ENCODE data around the gene CDH4.

CDH4 gene

DNA sequence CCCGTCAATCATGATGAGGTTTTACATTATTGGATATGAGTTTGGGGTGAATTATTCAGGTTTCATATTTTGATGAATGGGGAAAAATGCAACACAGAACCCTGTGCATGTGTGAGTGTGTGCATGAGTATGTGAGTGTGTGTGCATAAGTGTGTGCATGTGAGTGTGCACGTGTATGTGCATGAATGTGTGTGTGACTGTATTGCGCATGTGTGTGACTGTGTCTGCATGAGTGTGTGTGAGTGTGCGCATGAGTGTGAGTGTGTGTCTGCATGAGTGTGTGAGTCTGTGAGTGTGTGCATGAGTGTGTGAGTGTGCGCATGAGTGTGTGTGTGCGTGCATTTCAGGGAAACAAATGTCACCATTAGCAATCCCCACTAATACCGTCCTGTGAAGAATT is 18.5 kb upstream of the CDH4 start:
- Histone ChIP-seq H2AFZ (ENCODE audit: low read depth, low read length, severe bottlenecking) (no peak overlapping the region), H3K36me3 (ENCODE audit: low read length) (no peaks in the 10 kb centered on the region), H3K9ac (ENCODE audit: low read length) (no peak overlapping the region), H3K9me3 (ENCODE audit: insufficient read depth, low read length) (no peaks in the 10 kb centered on the region), H3K27me3 (ENCODE audit: low read length) (no peaks in the 10 kb centered on the region), H3K79me2 (ENCODE audit: insufficient read depth, low read length) (no peaks in the 10 kb centered on the region), H3K4me3 (ENCODE audit: insufficient read depth, low read length, poor library complexity, severe bottlenecking) (no peak overlapping the region), H3K27ac (ENCODE audit: low read depth, low read length) (no peak overlapping the region), H3K9me2 (replicated peaks; ENCODE audit: insufficient read depth, low read length) (no peaks in the 10 kb centered on the region), H3F3A (ENCODE audit: insufficient read depth) (no peaks in the 10 kb centered on the region), H4K20me1 (ENCODE audit: low read depth, low read length) (no peaks in the 10 kb centered on the region), H3K4me2 (ENCODE audit: low read depth, low read length, poor library complexity, severe bottlenecking) (no peak overlapping the region)
- TF ChIP-seq, protein P1, sequence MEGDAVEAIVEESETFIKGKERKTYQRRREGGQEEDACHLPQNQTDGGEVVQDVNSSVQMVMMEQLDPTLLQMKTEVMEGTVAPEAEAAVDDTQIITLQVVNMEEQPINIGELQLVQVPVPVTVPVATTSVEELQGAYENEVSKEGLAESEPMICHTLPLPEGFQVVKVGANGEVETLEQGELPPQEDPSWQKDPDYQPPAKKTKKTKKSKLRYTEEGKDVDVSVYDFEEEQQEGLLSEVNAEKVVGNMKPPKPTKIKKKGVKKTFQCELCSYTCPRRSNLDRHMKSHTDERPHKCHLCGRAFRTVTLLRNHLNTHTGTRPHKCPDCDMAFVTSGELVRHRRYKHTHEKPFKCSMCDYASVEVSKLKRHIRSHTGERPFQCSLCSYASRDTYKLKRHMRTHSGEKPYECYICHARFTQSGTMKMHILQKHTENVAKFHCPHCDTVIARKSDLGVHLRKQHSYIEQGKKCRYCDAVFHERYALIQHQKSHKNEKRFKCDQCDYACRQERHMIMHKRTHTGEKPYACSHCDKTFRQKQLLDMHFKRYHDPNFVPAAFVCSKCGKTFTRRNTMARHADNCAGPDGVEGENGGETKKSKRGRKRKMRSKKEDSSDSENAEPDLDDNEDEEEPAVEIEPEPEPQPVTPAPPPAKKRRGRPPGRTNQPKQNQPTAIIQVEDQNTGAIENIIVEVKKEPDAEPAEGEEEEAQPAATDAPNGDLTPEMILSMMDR (IDR thresholded peaks at IDR 0.05; ENCODE audit: insufficient read depth, low read length, poor library complexity, severe bottlenecking): no peak
- no peak for TF ChIP-seq EZH2phosphoT487 (conservative IDR thresholded peaks at IDR 0.05; ENCODE audit: low read length)

DNA sequence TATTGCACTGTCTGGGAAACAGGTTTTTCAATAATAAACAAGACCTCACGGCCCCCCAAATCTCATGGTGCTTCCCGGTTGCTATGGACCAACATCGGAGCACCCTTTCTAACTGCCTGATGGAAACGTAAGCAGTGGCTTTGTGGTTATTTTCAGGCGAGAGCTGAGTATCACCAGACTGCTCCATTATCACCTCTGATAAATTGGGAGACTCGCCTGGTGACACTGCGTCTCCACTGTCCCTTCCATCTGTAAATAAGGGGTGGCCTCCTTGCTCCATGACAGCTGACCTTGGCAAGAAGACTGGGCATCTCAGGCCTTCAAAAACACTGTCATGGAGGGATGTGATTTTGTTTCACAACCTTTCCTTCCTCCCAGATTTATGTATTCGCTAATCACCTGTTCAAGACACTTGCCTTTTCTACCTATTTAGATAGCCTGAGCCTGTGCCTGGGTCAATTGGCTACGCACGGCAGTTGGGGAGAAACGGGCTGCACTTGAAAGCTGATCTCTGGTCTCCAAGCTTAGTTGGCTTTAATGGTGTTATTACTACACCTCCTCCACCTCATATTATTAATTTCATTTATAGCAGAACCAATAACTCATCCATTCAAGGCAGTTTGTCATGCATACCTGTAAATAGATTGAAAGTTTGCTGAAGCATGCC is 17.7 kb upstream of the CDH4 start:
- no peak overlapping the region for H2AFZ ChIP-seq (ENCODE audit: low read depth, low read length, severe bottlenecking)
- H3F3A ChIP-seq (ENCODE audit: insufficient read depth): no peaks in the 10 kb centered on the region
- H3K9ac ChIP-seq (ENCODE audit: low read length): no peak overlapping the region
- H3K4me3 ChIP-seq (ENCODE audit: insufficient read depth, low read length, poor library complexity, severe bottlenecking): no peak overlapping the region
- H3K4me2 ChIP-seq (ENCODE audit: low read depth, low read length, poor library complexity, severe bottlenecking): no peak overlapping the region
- no peaks in the 10 kb centered on the region for H3K79me2 ChIP-seq (ENCODE audit: insufficient read depth, low read length)
- no peaks in the 10 kb centered on the region for H3K27me3 ChIP-seq (ENCODE audit: low read length)
- H3K9me2 ChIP-seq (replicated peaks; ENCODE audit: insufficient read depth, low read length): no peaks in the 10 kb centered on the region
- no peaks in the 10 kb centered on the region for H4K20me1 ChIP-seq (ENCODE audit: low read depth, low read length)
- H3K9me3 ChIP-seq (ENCODE audit: insufficient read depth, low read length): no peaks in the 10 kb centered on the region
- TF ChIP-seq EZH2phosphoT487 (conservative IDR thresholded peaks at IDR 0.05; ENCODE audit: low read length): no peak
- TF ChIP-seq, protein P1 (IDR thresholded peaks at IDR 0.05; ENCODE audit: insufficient read depth, low read length, poor library complexity, severe bottlenecking): no peak
- H3K36me3 ChIP-seq (ENCODE audit: low read length): no peaks in the 10 kb centered on the region
- H3K27ac ChIP-seq (ENCODE audit: low read depth, low read length): no peak overlapping the region

DNA sequence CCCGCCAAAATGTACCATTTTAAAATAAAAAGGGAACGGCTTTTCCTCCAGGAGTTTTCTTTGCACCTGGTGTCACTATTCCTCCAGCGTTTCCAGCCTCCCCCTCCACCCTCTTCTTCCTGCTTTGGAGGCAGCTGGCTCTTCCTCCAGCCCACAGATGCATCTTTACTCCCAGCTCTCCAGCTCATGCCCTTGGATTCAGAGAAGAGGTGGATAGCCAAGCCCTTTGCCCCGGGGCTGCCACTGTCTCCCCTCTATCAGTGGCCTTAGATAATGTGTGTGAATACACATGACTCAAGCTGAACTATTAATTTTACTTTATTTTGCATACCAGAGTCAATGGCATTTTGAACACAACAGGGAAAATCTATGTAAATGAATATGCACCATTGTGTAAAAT is 15.3 kb upstream of the CDH4 start:
- H3K27ac ChIP-seq (ENCODE audit: low read depth, low read length): no peak overlapping the region
- no peak overlapping the region for H3K4me3 ChIP-seq (ENCODE audit: insufficient read depth, low read length, poor library complexity, severe bottlenecking)
- no peaks in the 10 kb centered on the region for H4K20me1 ChIP-seq (ENCODE audit: low read depth, low read length)
- no peak overlapping the region for H3K9ac ChIP-seq (ENCODE audit: low read length)
- H3K4me2 ChIP-seq (ENCODE audit: low read depth, low read length, poor library complexity, severe bottlenecking): no peak overlapping the region
- H3K79me2 ChIP-seq (ENCODE audit: insufficient read depth, low read length): no peaks in the 10 kb centered on the region
- TF ChIP-seq, protein P1 (IDR thresholded peaks at IDR 0.05; ENCODE audit: insufficient read depth, low read length, poor library complexity, severe bottlenecking): no peak
- TF ChIP-seq EZH2phosphoT487 (conservative IDR thresholded peaks at IDR 0.05; ENCODE audit: low read length): no peak
- H3K9me3 ChIP-seq (ENCODE audit: insufficient read depth, low read length): no peaks in the 10 kb centered on the region
- H2AFZ ChIP-seq (ENCODE audit: low read depth, low read length, severe bottlenecking): no peak overlapping the region
- no peaks in the 10 kb centered on the region for H3F3A ChIP-seq (ENCODE audit: insufficient read depth)
- H3K9me2 ChIP-seq (replicated peaks; ENCODE audit: insufficient read depth, low read length): no peaks in the 10 kb centered on the region
- no peaks in the 10 kb centered on the region for H3K27me3 ChIP-seq (ENCODE audit: low read length)
- H3K36me3 ChIP-seq (ENCODE audit: low read length): no peaks in the 10 kb centered on the region
